Panc1 (cell line): ENCODE results near the gene SMYD5. TPM values are rescaled to one million over a fixed set of nuclear protein-coding genes. Genes with fewer than 3 reads are reported as not detected.

Source experiments
- ATAC-seq: fragments of 200-7000 bp; cut with Tn5 transposase; 2 replicates; pipeline ENCODE4 v1.9.1; 2020; ENCODE audit warnings: mild to moderate bottlenecking, moderate library complexity
- BruUV-seq: library from RNA; stranded (reverse); fragments of 400-500 nt; replicated peaks from 2 replicates; lab custom pipeline; 2021; lab: Mats Ljungman, UMichigan
- CTCF ChIA-PET: fragments of 300-600 bp; sonication (Branson Sonifier 250); formaldehyde crosslinking; loops from one replicate; lab custom pipeline; 2022; ENCODE audit warnings: antibody characterized with exemption; lab: Charles Lee
- POLR2A ChIA-PET: fragments of 300-600 bp; sonication (Branson Sonifier 250); formaldehyde crosslinking; loops from one replicate; lab custom pipeline; 2022; ENCODE audit warnings: antibody characterized with exemption; lab: Charles Lee
- DNase-seq: peaks from one replicate; pipeline ENCODE4 v3.0.0-alpha.2; 2010; ENCODE audit warnings: low read depth, low spot score
- H3K27ac ChIP-seq: 2 replicates; pipeline ENCODE4 v1.5.1; 2011; ENCODE audit warnings: mild to moderate bottlenecking, low read length, inconsistent platforms
- H3K27me3 ChIP-seq: fragments of 200-500 bp; sonication (Bioruptor generic); 2 replicates; pipeline ENCODE4 v1.6.0; 2014; ENCODE audit warnings: low read length, inconsistent platforms; ENCODE audit not compliant: control insufficient read depth, insufficient read depth
- H3K36me3 ChIP-seq: fragments of 200-500 bp; sonication (Bioruptor generic); 2 replicates; pipeline ENCODE4 v1.5.1; 2014; ENCODE audit warnings: inconsistent platforms, mild to moderate bottlenecking, low read length, moderate library complexity; ENCODE audit not compliant: control insufficient read depth, insufficient read depth
- H3K4me1 ChIP-seq: 2 replicates; pipeline ENCODE4 v1.5.1; 2011; ENCODE audit warnings: inconsistent platforms, mild to moderate bottlenecking, low read length, moderate library complexity; ENCODE audit not compliant: control insufficient read depth, insufficient read depth
- H3K4me3 ChIP-seq, 2 experiments: 2 replicates each; pipeline ENCODE4 v1.5.1; 2011 to 2012; ENCODE audit warnings: low read depth in 2 of 2, low read length in 2 of 2, mild to moderate bottlenecking in 2 of 2, inconsistent platforms in 1 of 2, moderate library complexity in 1 of 2
- H3K9me3 ChIP-seq: fragments of 200-500 bp; sonication (Bioruptor generic); 2 replicates; pipeline ENCODE4 v1.5.1; 2014; ENCODE audit warnings: low read depth, mild to moderate bottlenecking, inconsistent platforms, low read length, moderate library complexity; ENCODE audit not compliant: control insufficient read depth, insufficient read depth
- POLR2AphosphoS5 ChIP-seq: IDR thresholded peaks from 2 replicates; pipeline ENCODE4 v1.6.1; 2012; ENCODE audit warnings: mild to moderate bottlenecking, low read depth, low read length, moderate library complexity
- SIN3A ChIP-seq: IDR thresholded peaks from 2 replicates; pipeline ENCODE4 v1.6.1; 2012; ENCODE audit warnings: low read depth, mild to moderate bottlenecking, low read length, moderate library complexity, borderline replicate concordance; ENCODE audit not compliant: insufficient read depth
- TCF7L2 ChIP-seq: IDR thresholded peaks from 2 replicates; pipeline ENCODE4 v1.6.1; 2011; ENCODE audit warnings: mild to moderate bottlenecking, low read depth, low read length, inconsistent platforms
- in situ Hi-C: cut with HindIII; loops from 2 replicates; pipeline ENCODE4 v1.10.0; 2016; ENCODE audit warnings: low sequenced_read_pairs, low pct_unique_long_range_greater_than_20kb
- intact Hi-C: fragments of 100-400 bp; cut with micrococcal nuclease; formaldehyde crosslinking; loops from one replicate; pipeline ENCODE4 v1.10.0; 2022; ENCODE audit not compliant: unreplicated experiment
- total RNA-seq: library from RNA; stranded (reverse); gene quantifications from one replicate; pipeline ENCODE4 v1.2.1, GENCODE V29; 2021; ENCODE audit not compliant: unreplicated experiment
- TF ChIP-seq, protein P1 (sequence below), 2 experiments: IDR thresholded peaks; 2 replicates each; pipeline ENCODE4 v1.6.1; 2011 to 2012; ENCODE audit warnings: low read depth in 2 of 2, control low read depth in 1 of 2, low read length in 1 of 2, mild to moderate bottlenecking in 1 of 2, moderate library complexity in 1 of 2; ENCODE audit not compliant: insufficient read depth in 1 of 2
- TF ChIP-seq, protein P2 (sequence below): fragments of 450-650 bp; IDR thresholded peaks from 2 replicates; pipeline ENCODE4 v1.5.1; 2017; ENCODE audit warnings: mild to moderate bottlenecking

SMYD5 gene
- total RNA-seq, 1 experiment from 2014 or later, result 37.6 TPM

DNA sequence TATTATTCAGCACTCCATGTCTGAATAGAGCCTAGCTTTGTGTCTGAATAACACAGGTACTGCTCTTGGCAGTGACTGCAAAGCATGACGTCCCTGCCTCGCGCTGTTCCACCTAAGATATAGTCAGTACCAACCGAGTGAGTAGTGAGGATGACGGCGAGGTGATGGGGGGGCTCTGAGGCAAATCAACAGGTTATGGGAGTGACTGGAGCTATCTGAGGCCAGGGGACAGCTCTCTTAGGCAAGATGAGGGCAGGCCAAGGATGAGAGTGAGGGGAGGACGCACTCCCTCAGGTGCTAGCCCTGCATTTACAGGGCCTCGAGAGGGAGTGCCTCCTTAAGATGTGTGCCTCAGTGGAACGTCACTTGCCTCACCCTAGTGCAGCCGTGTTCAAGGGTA lies 39.8 kb upstream of the SMYD5 start:
- CTCF ChIA-PET, result interaction anchor here (0.8 kb wide), 1 partner anchor 39 kb away, joined by 3 read pairs; no protein-coding TSS in a partner anchor
- POLR2A ChIA-PET, result no interaction called here
- BruUV-seq, result no TSS peak
- ATAC-seq, result no peak
- no peaks in the 10 kb centered on the region for H3K9me3 ChIP-seq
- peaks cover 11% of the 10 kb centered on the region for H3K4me1 ChIP-seq
- intact Hi-C loops (no loop called here), in situ Hi-C loops (no loop called here)
- no peak overlapping the region for H3K27ac ChIP-seq
- no peak for DNase-seq
- H3K27me3 ChIP-seq, result peaks cover 6% of the 10 kb centered on the region
- H3K36me3 ChIP-seq, result no peaks in the 10 kb centered on the region
- TF ChIP-seq TCF7L2, result no peak
- TF ChIP-seq, protein P1, sequence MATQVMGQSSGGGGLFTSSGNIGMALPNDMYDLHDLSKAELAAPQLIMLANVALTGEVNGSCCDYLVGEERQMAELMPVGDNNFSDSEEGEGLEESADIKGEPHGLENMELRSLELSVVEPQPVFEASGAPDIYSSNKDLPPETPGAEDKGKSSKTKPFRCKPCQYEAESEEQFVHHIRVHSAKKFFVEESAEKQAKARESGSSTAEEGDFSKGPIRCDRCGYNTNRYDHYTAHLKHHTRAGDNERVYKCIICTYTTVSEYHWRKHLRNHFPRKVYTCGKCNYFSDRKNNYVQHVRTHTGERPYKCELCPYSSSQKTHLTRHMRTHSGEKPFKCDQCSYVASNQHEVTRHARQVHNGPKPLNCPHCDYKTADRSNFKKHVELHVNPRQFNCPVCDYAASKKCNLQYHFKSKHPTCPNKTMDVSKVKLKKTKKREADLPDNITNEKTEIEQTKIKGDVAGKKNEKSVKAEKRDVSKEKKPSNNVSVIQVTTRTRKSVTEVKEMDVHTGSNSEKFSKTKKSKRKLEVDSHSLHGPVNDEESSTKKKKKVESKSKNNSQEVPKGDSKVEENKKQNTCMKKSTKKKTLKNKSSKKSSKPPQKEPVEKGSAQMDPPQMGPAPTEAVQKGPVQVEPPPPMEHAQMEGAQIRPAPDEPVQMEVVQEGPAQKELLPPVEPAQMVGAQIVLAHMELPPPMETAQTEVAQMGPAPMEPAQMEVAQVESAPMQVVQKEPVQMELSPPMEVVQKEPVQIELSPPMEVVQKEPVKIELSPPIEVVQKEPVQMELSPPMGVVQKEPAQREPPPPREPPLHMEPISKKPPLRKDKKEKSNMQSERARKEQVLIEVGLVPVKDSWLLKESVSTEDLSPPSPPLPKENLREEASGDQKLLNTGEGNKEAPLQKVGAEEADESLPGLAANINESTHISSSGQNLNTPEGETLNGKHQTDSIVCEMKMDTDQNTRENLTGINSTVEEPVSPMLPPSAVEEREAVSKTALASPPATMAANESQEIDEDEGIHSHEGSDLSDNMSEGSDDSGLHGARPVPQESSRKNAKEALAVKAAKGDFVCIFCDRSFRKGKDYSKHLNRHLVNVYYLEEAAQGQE (IDR thresholded peaks at IDR 0.05; ENCODE audit: insufficient read depth in 1 of 2, low read depth in 2 of 2, low read length in 1 of 2), result no peak
- TF ChIP-seq, protein P2, sequence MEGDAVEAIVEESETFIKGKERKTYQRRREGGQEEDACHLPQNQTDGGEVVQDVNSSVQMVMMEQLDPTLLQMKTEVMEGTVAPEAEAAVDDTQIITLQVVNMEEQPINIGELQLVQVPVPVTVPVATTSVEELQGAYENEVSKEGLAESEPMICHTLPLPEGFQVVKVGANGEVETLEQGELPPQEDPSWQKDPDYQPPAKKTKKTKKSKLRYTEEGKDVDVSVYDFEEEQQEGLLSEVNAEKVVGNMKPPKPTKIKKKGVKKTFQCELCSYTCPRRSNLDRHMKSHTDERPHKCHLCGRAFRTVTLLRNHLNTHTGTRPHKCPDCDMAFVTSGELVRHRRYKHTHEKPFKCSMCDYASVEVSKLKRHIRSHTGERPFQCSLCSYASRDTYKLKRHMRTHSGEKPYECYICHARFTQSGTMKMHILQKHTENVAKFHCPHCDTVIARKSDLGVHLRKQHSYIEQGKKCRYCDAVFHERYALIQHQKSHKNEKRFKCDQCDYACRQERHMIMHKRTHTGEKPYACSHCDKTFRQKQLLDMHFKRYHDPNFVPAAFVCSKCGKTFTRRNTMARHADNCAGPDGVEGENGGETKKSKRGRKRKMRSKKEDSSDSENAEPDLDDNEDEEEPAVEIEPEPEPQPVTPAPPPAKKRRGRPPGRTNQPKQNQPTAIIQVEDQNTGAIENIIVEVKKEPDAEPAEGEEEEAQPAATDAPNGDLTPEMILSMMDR, result no peak
- no peak for TF ChIP-seq SIN3A
- no peak for TF ChIP-seq POLR2AphosphoS5
- no peak overlapping the region for H3K4me3 ChIP-seq

DNA sequence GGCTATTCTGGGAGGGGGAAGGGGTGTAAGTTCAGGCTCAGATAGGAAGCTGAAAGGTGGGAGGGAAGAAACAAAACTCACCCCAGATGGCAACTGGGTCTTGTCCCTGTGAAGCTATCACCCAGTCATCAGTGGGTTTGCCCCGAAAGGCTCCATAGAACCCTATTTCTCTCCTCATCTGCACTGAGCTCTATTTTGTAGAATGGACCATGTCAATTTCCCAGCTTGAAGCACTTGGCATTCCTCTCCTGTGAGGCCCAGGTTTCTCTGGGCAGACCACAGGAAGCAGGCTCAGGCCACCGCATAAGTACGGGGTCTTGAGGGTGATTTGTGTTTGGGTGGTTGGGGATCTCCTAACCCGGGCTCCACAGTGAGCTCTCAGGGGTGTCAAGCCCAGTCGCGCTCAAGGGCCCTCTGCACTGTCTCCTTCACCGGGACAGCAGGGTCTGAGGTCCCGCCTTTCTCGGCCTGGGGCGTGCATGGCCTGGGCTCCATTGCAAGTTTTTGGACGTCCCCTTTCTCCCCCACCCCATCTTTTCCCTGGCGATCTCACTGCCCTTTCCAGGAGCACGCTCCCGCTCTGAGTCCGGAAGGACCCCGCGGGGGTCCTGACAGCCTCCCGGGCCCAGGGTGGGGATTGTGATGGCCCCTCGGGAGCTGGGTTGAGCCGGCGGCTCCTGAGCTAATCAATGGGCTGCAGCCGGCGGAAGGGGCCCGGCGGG lies 38.9 kb upstream of the SMYD5 start:
- in situ Hi-C loops, result no loop called here
- Histone ChIP-seq H3K36me3 (no peaks in the 10 kb centered on the region), H3K27me3 (peaks cover 14% of the 10 kb centered on the region), H3K4me1 (peaks cover 11% of the 10 kb centered on the region), H3K4me3 (no peak overlapping the region; a peak in 2 of 4 replicates), H3K27ac (no peak overlapping the region), H3K9me3 (no peaks in the 10 kb centered on the region)
- ChIA-PET POLR2A (no interaction called here), CTCF (no interaction called here)
- DNase-seq (no peak), ATAC-seq (no peak)
- intact Hi-C loops, result loop anchor here (5.0 kb wide), 1 partner anchor 283 kb away; no protein-coding TSS in a partner anchor
- TF ChIP-seq, protein P2, result no peak
- TF ChIP-seq TCF7L2, result no peak
- TF ChIP-seq, protein P1 (IDR thresholded peaks at IDR 0.05; ENCODE audit: insufficient read depth in 1 of 2, low read depth in 2 of 2, low read length in 1 of 2), result no peak
- no peak for TF ChIP-seq POLR2AphosphoS5
- TF ChIP-seq SIN3A, result no peak
- BruUV-seq, result no TSS peak
